HepG2 (cell line): ENCODE data around the gene ADAR. TPM values are rescaled to one million over a fixed set of nuclear protein-coding genes. Genes with fewer than 3 reads are reported as not detected.

Source experiments
- ATAC-seq: fragments of 200-7000 bp; cut with Tn5 transposase; 3 replicates; pipeline ENCODE4 v1.9.1; 2020; ENCODE audit warnings: mild to moderate bottlenecking, moderate library complexity
- BruUV-seq: library from RNA; stranded (reverse); fragments of 400-500 nt; replicated peaks from 2 replicates; lab custom pipeline; 2021; lab: Mats Ljungman, UMichigan
- CTCF ChIA-PET: fragments of 300-600 bp; formaldehyde crosslinking; extraction: SDS; loops from one replicate; lab custom pipeline; 2021; ENCODE audit warnings: low total read pairs, inconsistent platforms, low intra/inter-chr PET ratio; lab: Yijun Ruan, JAX
- POLR2A ChIA-PET: fragments of 350-600 bp; sonication (Branson Sonifier 250); formaldehyde crosslinking; loops from one replicate; lab custom pipeline; 2020; ENCODE audit warnings: antibody characterized with exemption, inconsistent platforms; lab: Yijun Ruan, JAX
- DNase-seq: peaks from one replicate; pipeline ENCODE4 v3.0.0-alpha.2; 2015; ENCODE audit warnings: low spot score
- FAIRE-seq: peaks from 3 replicates; lab custom pipeline; 2011; peaks lifted over from hg19 to GRCh38; lab: Jason Lieb, UNC
- H2AFZ ChIP-seq: one replicate; pipeline ENCODE4 v1.6.1; 2011; ENCODE audit warnings: low read length, inconsistent platforms
- H3K27ac ChIP-seq: fragments of 300-600 bp; 3 replicates; pipeline ENCODE4 v1.8.0; 2011; ENCODE audit warnings: mixed run types, mild to moderate bottlenecking, mixed read lengths, low read length, inconsistent platforms; ENCODE audit not compliant: insufficient read depth; ENCODE audit errors: extremely low read length
- H3K27me3 ChIP-seq, 2 experiments: fragments of 200-600 bp in 1 of 2; 2 replicates in 1 of 2; 3 replicates in 1 of 2; pipeline versions ENCODE4 v1.6.0 to v1.8.0; 2011; ENCODE audit warnings: low read length in 2 of 2, mild to moderate bottlenecking in 2 of 2, moderate library complexity in 2 of 2, inconsistent platforms in 1 of 2; ENCODE audit not compliant: insufficient read depth in 2 of 2, control insufficient read depth in 1 of 2
- H3K36me3 ChIP-seq, 2 experiments: fragments of 200-600 bp in 1 of 2; replicated peaks in 1 of 2; 2 replicates in 1 of 2; 3 replicates in 1 of 2; pipeline versions ENCODE4 v1.5.1 to v1.8.0; 2011; ENCODE audit warnings: low read length in 2 of 2, inconsistent platforms in 1 of 2; ENCODE audit not compliant: insufficient read depth in 2 of 2, control insufficient read depth in 1 of 2
- H3K4me1 ChIP-seq: 2 replicates; pipeline ENCODE4 v1.5.1; 2012; ENCODE audit warnings: low read length, inconsistent platforms; ENCODE audit not compliant: insufficient read depth
- H3K4me2 ChIP-seq: 2 replicates; pipeline ENCODE4 v1.6.0; 2011; ENCODE audit warnings: low read depth, low read length, inconsistent platforms
- H3K4me3 ChIP-seq, 3 experiments: fragments of 200-600 bp in 1 of 3; sonication (generic), shearing (Covaris generic) in 1 of 3; replicated peaks in 1 of 3; 2 replicates each; pipeline ENCODE4 v1.5.1; 2011 to 2016; ENCODE audit warnings: low read length in 3 of 3, inconsistent platforms in 2 of 3, low read depth in 2 of 3, mild to moderate bottlenecking in 2 of 3, control low read depth in 1 of 3, mixed read lengths in 1 of 3; ENCODE audit not compliant: insufficient read depth in 1 of 3
- H3K79me2 ChIP-seq: one replicate; pipeline ENCODE4 v1.6.1; 2011; ENCODE audit warnings: low read length, inconsistent platforms; ENCODE audit not compliant: insufficient read depth
- H3K9ac ChIP-seq: 2 replicates; pipeline ENCODE4 v1.6.0; 2011; ENCODE audit warnings: mild to moderate bottlenecking, low read depth, low read length, inconsistent platforms; ENCODE audit not compliant: insufficient read depth
- H3K9me3 ChIP-seq: 2 replicates; pipeline ENCODE4 v1.5.1; 2012; ENCODE audit warnings: mild to moderate bottlenecking, low read length
- H4K20me1 ChIP-seq: 2 replicates; pipeline ENCODE4 v1.6.0; 2011; ENCODE audit warnings: inconsistent platforms, mild to moderate bottlenecking, low read length, moderate library complexity; ENCODE audit not compliant: insufficient read depth
- BRCA1 ChIP-seq: sonication (generic); formaldehyde crosslinking; IDR thresholded peaks from 2 replicates; pipeline ENCODE4 v1.4.0; 2020; ENCODE audit warnings: missing genetic modification reagents
- ELF1 ChIP-seq: sonication (generic); formaldehyde crosslinking; IDR thresholded peaks from 2 replicates; pipeline ENCODE4 v1.4.0; 2020; ENCODE audit warnings: missing genetic modification reagents
- GATA4 ChIP-seq: sonication (generic); IDR thresholded peaks from 2 replicates; pipeline ENCODE4 v1.6.1; 2016; ENCODE audit warnings: antibody characterized with exemption, low read depth, borderline replicate concordance
- HNF4A ChIP-seq: sonication (generic); formaldehyde crosslinking; IDR thresholded peaks from 2 replicates; pipeline ENCODE4 v1.4.0; 2020; ENCODE audit warnings: missing genetic modification reagents
- KDM4B ChIP-seq: sonication (generic); formaldehyde crosslinking; IDR thresholded peaks from 2 replicates; pipeline ENCODE4 v1.4.0; 2020; ENCODE audit warnings: missing genetic modification reagents
- KLF6 ChIP-seq: IDR thresholded peaks from 2 replicates; pipeline ENCODE4 v1.8.0; 2016; ENCODE audit warnings: missing biosample characterization, missing genetic modification reagents
- NFE2L1 ChIP-seq: sonication (generic); formaldehyde crosslinking; IDR thresholded peaks from 2 replicates; pipeline ENCODE4 v1.4.0; 2020; ENCODE audit warnings: missing genetic modification reagents, mild to moderate bottlenecking, borderline replicate concordance
- NONO ChIP-seq, 2 experiments: fragments of 450-650 bp in 1 of 2; sonication (generic) in 1 of 2; formaldehyde crosslinking in 1 of 2; IDR thresholded peaks in 1 of 2; conservative IDR thresholded peaks in 1 of 2; 2 replicates each; pipeline versions ENCODE4 v1.6.1 to v1.8.0; 2017 to 2022; ENCODE audit warnings: mild to moderate bottlenecking in 1 of 2, missing genetic modification reagents in 1 of 2, moderate library complexity in 1 of 2
- PRDM15 ChIP-seq: sonication (generic); formaldehyde crosslinking; IDR thresholded peaks from 2 replicates; pipeline ENCODE4 v1.4.0; 2020; ENCODE audit warnings: missing genetic modification reagents
- RBM22 ChIP-seq: fragments of 200-400 bp; formaldehyde crosslinking; optimal IDR thresholded peaks from 2 replicates; pipeline ENCODE3; 2017; ENCODE audit warnings: mild to moderate bottlenecking, low read length, moderate library complexity
- U2AF1 ChIP-seq: fragments of 200-400 bp; formaldehyde crosslinking; optimal IDR thresholded peaks from 2 replicates; pipeline ENCODE3; 2017; ENCODE audit warnings: mild to moderate bottlenecking, low read depth, low read length
- ZNF549 ChIP-seq: sonication (generic); formaldehyde crosslinking; IDR thresholded peaks from 2 replicates; pipeline ENCODE4 v1.5.0; 2020; ENCODE audit warnings: missing genetic modification reagents
- WGBS: methylation state at CpG from one replicate; pipeline ENCODE4 v1.1.6; 2017; ENCODE audit warnings: low lambda C conversion rate; 5-methylcytosine and 5-hydroxymethylcytosine counted together
- in situ Hi-C: cut with HindIII; loops from 2 replicates; pipeline ENCODE4 v1.10.0; 2017; ENCODE audit warnings: low pct_unique_long_range_greater_than_20kb; ENCODE audit not compliant: extremely low pct_ligation_motif_present
- intact Hi-C: fragments of 100-400 bp; cut with micrococcal nuclease; formaldehyde crosslinking; loops from one replicate; pipeline ENCODE4 v1.10.0; 2022; ENCODE audit not compliant: unreplicated experiment
- polyA plus RNA-seq, 8 experiments: library from polyadenylated mRNA; depleted of rRNA in 3 of 8; stranded (reverse) in 7 of 8; unstranded in 1 of 8; fragments of >200 nt; fragmentation: Illumina TruSeq in 4 of 8; extraction: Trizol in 4 of 8; gene quantifications; 2 replicates each; pipeline versions ENCODE4 v1.2.1 to v1.2.3, GENCODE V29; 2011 to 2016; ENCODE audit warnings: low read depth in 4 of 8, missing spikeins in 1 of 8, mixed read lengths in 1 of 8; ENCODE audit not compliant: insufficient read depth in 1 of 8
- total RNA-seq, 5 experiments: library from RNA; depleted of rRNA; stranded (reverse); fragments of >200 nt; fragmentation: Illumina TruSeq; extraction: Trizol; gene quantifications; 2 replicates each; pipeline ENCODE4 v1.2.3, GENCODE V29; 2016; ENCODE audit warnings: low read depth in 1 of 5
- TF ChIP-seq, protein P1 (sequence below): sonication (generic); formaldehyde crosslinking; IDR thresholded peaks from 2 replicates; pipeline ENCODE4 v1.4.0; 2020; ENCODE audit warnings: mild to moderate bottlenecking, missing genetic modification reagents

The ADAR gene
- total and polyA plus RNA-seq, 2 of the 13 experiments (the other 11 are each of a cell fraction or from before 2014, with no cell fraction given), result 70.8 to 86.2 TPM

DNA sequence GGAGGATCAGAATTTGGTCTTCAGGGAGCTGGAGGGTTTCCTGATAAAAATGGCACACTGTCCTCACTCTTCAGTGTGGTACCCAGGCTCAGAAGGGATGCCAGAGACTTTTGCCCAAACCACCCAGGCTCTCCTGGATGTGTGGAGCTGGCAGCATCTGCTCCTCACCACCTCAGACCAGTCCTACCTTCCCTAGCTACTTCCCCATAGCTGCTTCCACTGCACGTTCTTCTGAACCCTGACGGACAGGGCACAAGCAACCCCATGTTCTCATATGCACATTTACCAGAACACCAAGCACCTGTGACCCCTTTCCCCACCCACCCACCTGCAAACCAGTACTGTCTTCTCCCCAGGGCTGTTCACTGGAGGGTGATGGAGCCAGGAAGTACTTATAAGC lies 4.7 kb downstream of the ADAR start:
- POLR2A ChIA-PET, result no interaction called here
- no peak for DNase-seq
- CTCF ChIA-PET, result no interaction called here

GRCh38 chr1:154599658-154600057 lies 8.3 kb downstream of the ADAR start:
- Histone ChIP-seq H3K4me3 (no peak overlapping the region), H3K4me2 (no peak overlapping the region), H3K4me1 (peaks cover 6% of the 10 kb centered on the region; the same call in 1 of the 2 replicates), H2AFZ (no peak overlapping the region), H3K27ac (no peak overlapping the region), H3K79me2 (peaks cover 48% of the 10 kb centered on the region), H4K20me1 (peaks cover 24% of the 10 kb centered on the region), H3K27me3 (no peaks in the 10 kb centered on the region), H3K9ac (no peak overlapping the region), H3K9me3 (no peaks in the 10 kb centered on the region), H3K36me3 (peaks cover 33 to 81% of the 10 kb centered on the region in 2 experiments)
- BruUV-seq, result no TSS peak
- in situ Hi-C loops, result no loop called here
- DNase-seq, result no peak
- ChIA-PET POLR2A (no interaction called here), CTCF (no interaction called here)
- no peak for ATAC-seq
- intact Hi-C loops, result no loop called here
- 96% methylated on average over 3 of the region's 3 CpGs for WGBS
- no peak for FAIRE-seq
- no peak for TF ChIP-seq KDM4B
- TF ChIP-seq ZNF549 (CRISPR knock-in tag), result no peak
- TF ChIP-seq U2AF1, result no peak
- TF ChIP-seq NONO (IDR thresholded peaks at IDR 0.05), result no peak
- no peak for TF ChIP-seq NONO (CRISPR knock-in tag; conservative IDR thresholded peaks at IDR 0.05)
- TF ChIP-seq NFE2L1 (CRISPR knock-in tag), result no peak
- TF ChIP-seq BRCA1 (CRISPR knock-in tag), result no peak
- TF ChIP-seq PRDM15 (CRISPR knock-in tag), result no peak
- no peak for TF ChIP-seq ELF1
- no peak for TF ChIP-seq GATA4
- no peak for TF ChIP-seq HNF4A (CRISPR knock-in tag)
- TF ChIP-seq KLF6 (CRISPR knock-in tag), result no peak

More for the DNA sequence above, 4.7 kb downstream of the ADAR start:
- ATAC-seq, result no peak
- H3K79me2 ChIP-seq, result peaks cover 83% of the 10 kb centered on the region
- H2AFZ ChIP-seq, result no peak overlapping the region
- H3K4me3 ChIP-seq, result no peak overlapping the region
- TF ChIP-seq, protein P1, sequence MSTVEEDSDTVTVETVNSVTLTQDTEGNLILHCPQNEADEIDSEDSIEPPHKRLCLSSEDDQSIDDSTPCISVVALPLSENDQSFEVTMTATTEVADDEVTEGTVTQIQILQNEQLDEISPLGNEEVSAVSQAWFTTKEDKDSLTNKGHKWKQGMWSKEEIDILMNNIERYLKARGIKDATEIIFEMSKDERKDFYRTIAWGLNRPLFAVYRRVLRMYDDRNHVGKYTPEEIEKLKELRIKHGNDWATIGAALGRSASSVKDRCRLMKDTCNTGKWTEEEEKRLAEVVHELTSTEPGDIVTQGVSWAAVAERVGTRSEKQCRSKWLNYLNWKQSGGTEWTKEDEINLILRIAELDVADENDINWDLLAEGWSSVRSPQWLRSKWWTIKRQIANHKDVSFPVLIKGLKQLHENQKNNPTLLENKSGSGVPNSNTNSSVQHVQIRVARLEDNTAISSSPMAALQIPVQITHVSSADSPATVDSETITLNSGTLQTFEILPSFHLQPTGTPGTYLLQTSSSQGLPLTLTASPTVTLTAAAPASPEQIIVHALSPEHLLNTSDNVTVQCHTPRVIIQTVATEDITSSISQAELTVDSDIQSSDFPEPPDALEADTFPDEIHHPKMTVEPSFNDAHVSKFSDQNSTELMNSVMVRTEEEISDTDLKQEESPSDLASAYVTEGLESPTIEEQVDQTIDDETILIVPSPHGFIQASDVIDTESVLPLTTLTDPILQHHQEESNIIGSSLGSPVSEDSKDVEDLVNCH (CRISPR knock-in tag), result no peak
- peak; percentile 15 for TF ChIP-seq RBM22
- no peak overlapping the region for H3K9ac ChIP-seq
- no peaks in the 10 kb centered on the region for H3K9me3 ChIP-seq
- H4K20me1 ChIP-seq, result peaks cover 40% of the 10 kb centered on the region
- H3K4me1 ChIP-seq, result peaks cover 31% of the 10 kb centered on the region
- no peak overlapping the region for H3K4me2 ChIP-seq
- 84% methylated on average over 2 of the region's 2 CpGs for WGBS
- peaks cover 15 to 52% of the 10 kb centered on the region in 2 experiments for H3K36me3 ChIP-seq
- H3K27me3 ChIP-seq, result no peaks in the 10 kb centered on the region; a peak in 1 of 5 replicates
- in situ Hi-C loops (no loop called here), intact Hi-C loops (no loop called here)
- no peak overlapping the region for H3K27ac ChIP-seq
- no peak for FAIRE-seq
- no TSS peak for BruUV-seq
